IMR-90 (cell line): Measurements from ENCODE around the gene DLG3. TPM values are rescaled to one million over a fixed set of nuclear protein-coding genes. Genes with fewer than 3 reads are reported as not detected.

ENCODE experiments used
- ATAC-seq: fragments of 200-7000 bp; cut with Tn5 transposase; 2 replicates; pipeline ENCODE4 v1.9.1; 2020; ENCODE audit warnings: low read depth, mild to moderate bottlenecking, moderate library complexity
- BruUV-seq: library from RNA; stranded (reverse); fragments of 400-500 nt; replicated peaks from 2 replicates; lab custom pipeline; 2021; lab: Mats Ljungman, UMichigan
- CTCF ChIA-PET: fragments of 300-600 bp; formaldehyde crosslinking; extraction: SDS; loops from one replicate; lab custom pipeline; 2021; ENCODE audit warnings: antibody characterized with exemption; lab: Yijun Ruan, JAX
- POLR2A ChIA-PET: fragments of 300-600 bp; sonication (Branson Sonifier 250); formaldehyde crosslinking; loops from one replicate; lab custom pipeline; 2022; ENCODE audit warnings: antibody characterized with exemption; ENCODE audit not compliant: unreplicated experiment; lab: Charles Lee
- DNase-seq: peaks from one replicate; pipeline ENCODE4 v3.0.0; 2013
- H2AFZ ChIP-seq: replicated peaks from 2 replicates; pipeline ENCODE3; 2013; ENCODE audit warnings: low read length, mild to moderate bottlenecking; ENCODE audit not compliant: poor library complexity
- H2AK5ac ChIP-seq: 2 replicates; pipeline ENCODE4 v1.6.1; 2013; ENCODE audit warnings: low read depth, low read length, inconsistent platforms
- H2AK9ac ChIP-seq: replicated peaks from 2 replicates; pipeline ENCODE3; 2013; ENCODE audit warnings: mild to moderate bottlenecking, low read depth, low read length, moderate library complexity; ENCODE audit not compliant: poor library complexity
- H2BK120ac ChIP-seq: 2 replicates; pipeline ENCODE4 v1.6.1; 2013; ENCODE audit warnings: low read depth, low read length, inconsistent platforms
- H2BK15ac ChIP-seq: 3 replicates; pipeline ENCODE4 v1.6.1; 2013; ENCODE audit warnings: low read depth, low read length, inconsistent platforms
- H2BK20ac ChIP-seq: 2 replicates; pipeline ENCODE4 v1.6.1; 2013; ENCODE audit warnings: low read depth, mild to moderate bottlenecking, inconsistent platforms, low read length, moderate library complexity
- H2BK5ac ChIP-seq: 2 replicates; pipeline ENCODE4 v1.6.1; 2013; ENCODE audit warnings: mild to moderate bottlenecking, low read depth, low read length, inconsistent platforms; ENCODE audit not compliant: poor library complexity, severe bottlenecking
- H3K14ac ChIP-seq: replicated peaks from 2 replicates; pipeline ENCODE4 v1.6.1; 2013; ENCODE audit warnings: low read depth, low read length, inconsistent platforms
- H3K18ac ChIP-seq: 2 replicates; pipeline ENCODE4 v1.6.1; 2013; ENCODE audit warnings: low read depth, low read length, control low read depth
- H3K23ac ChIP-seq: 2 replicates; pipeline ENCODE4 v1.6.1; 2013; ENCODE audit warnings: low read depth, low read length, inconsistent platforms
- H3K27ac ChIP-seq: 2 replicates; pipeline ENCODE4 v1.5.1; 2013; ENCODE audit warnings: mild to moderate bottlenecking, control low read depth, low read length; ENCODE audit not compliant: insufficient read depth
- H3K27me3 ChIP-seq: 2 replicates; pipeline ENCODE4 v1.6.1; 2013; ENCODE audit warnings: low read length; ENCODE audit not compliant: control insufficient read depth, insufficient read depth
- H3K36me3 ChIP-seq: 2 replicates; pipeline ENCODE4 v1.6.1; 2013; ENCODE audit warnings: low read length, mixed read lengths; ENCODE audit not compliant: control insufficient read depth, insufficient read depth
- H3K4ac ChIP-seq: 2 replicates; pipeline ENCODE4 v1.6.1; 2013; ENCODE audit warnings: low read depth, low read length, inconsistent platforms
- H3K4me1 ChIP-seq: 2 replicates; pipeline ENCODE4 v1.6.1; 2013; ENCODE audit warnings: low read length, mixed read lengths; ENCODE audit not compliant: control insufficient read depth, insufficient read depth
- H3K4me2 ChIP-seq: 2 replicates; pipeline ENCODE4 v1.6.1; 2013; ENCODE audit warnings: low read depth, mild to moderate bottlenecking, control low read depth, low read length, moderate library complexity
- H3K4me3 ChIP-seq: 2 replicates; pipeline ENCODE4 v1.5.1; 2013; ENCODE audit warnings: low read depth, mild to moderate bottlenecking, control low read depth, low read length, moderate library complexity; ENCODE audit not compliant: insufficient read depth
- H3K56ac ChIP-seq: 2 replicates; pipeline ENCODE4 v1.6.1; 2013; ENCODE audit warnings: low read length, inconsistent platforms; ENCODE audit not compliant: insufficient read depth; ENCODE audit errors: extremely low read depth
- H3K79me1 ChIP-seq, 2 experiments: 2 replicates each; pipeline ENCODE4 v1.6.1; 2013; ENCODE audit warnings: low read length in 2 of 2, inconsistent platforms in 1 of 2, low read depth in 1 of 2
- H3K9ac ChIP-seq: 2 replicates; pipeline ENCODE4 v1.6.1; 2013; ENCODE audit warnings: low read depth, low read length, control low read depth
- H3K9me1 ChIP-seq: 2 replicates; pipeline ENCODE4 v1.6.1; 2013; ENCODE audit warnings: low read length, inconsistent platforms; ENCODE audit not compliant: insufficient read depth
- H3K9me3 ChIP-seq: 2 replicates; pipeline ENCODE4 v1.6.1; 2013; ENCODE audit warnings: low read length; ENCODE audit not compliant: control insufficient read depth, insufficient read depth
- H4K20me1 ChIP-seq: 2 replicates; pipeline ENCODE4 v1.6.1; 2013; ENCODE audit warnings: low read length, inconsistent platforms; ENCODE audit not compliant: insufficient read depth
- H4K5ac ChIP-seq: 2 replicates; pipeline ENCODE4 v1.6.1; 2013; ENCODE audit warnings: mild to moderate bottlenecking, low read depth, low read length, control low read depth
- H4K8ac ChIP-seq, 2 experiments: 2 replicates each; pipeline ENCODE4 v1.6.1; 2013; ENCODE audit warnings: low read depth in 2 of 2, low read length in 2 of 2, control low read depth in 1 of 2, inconsistent platforms in 1 of 2
- H4K91ac ChIP-seq: 2 replicates; pipeline ENCODE4 v1.6.1; 2013; ENCODE audit warnings: low read depth, low read length, inconsistent platforms; ENCODE audit not compliant: insufficient read depth
- BHLHE40 ChIP-seq: fragments of 150-350 bp; IDR thresholded peaks from 2 replicates; pipeline ENCODE4 v1.6.1; 2016; ENCODE audit warnings: mild to moderate bottlenecking, low read depth, low read length
- CEBPB ChIP-seq: IDR thresholded peaks from 2 replicates; pipeline ENCODE4 v1.6.1; 2012; ENCODE audit warnings: low read depth, low read length, improper control_type of control experiment
- ELK1 ChIP-seq: fragments of 150-350 bp; IDR thresholded peaks from 2 replicates; pipeline ENCODE4 v1.6.1; 2016; ENCODE audit warnings: low read depth, mild to moderate bottlenecking, low read length, moderate library complexity, borderline replicate concordance
- FOS ChIP-seq: fragments of 150-350 bp; IDR thresholded peaks from 2 replicates; pipeline ENCODE4 v1.6.1; 2016; ENCODE audit warnings: low read depth, low read length
- MAFK ChIP-seq: IDR thresholded peaks from 2 replicates; pipeline ENCODE4 v1.6.1; 2012; ENCODE audit warnings: low read depth, low read length, improper control_type of control experiment
- MAZ ChIP-seq: IDR thresholded peaks from 2 replicates; pipeline ENCODE4 v1.6.1; 2012; ENCODE audit warnings: low read depth, mild to moderate bottlenecking, low read length, improper control_type of control experiment, moderate library complexity, borderline replicate concordance
- MXI1 ChIP-seq: IDR thresholded peaks from 2 replicates; pipeline ENCODE4 v1.6.1; 2012; ENCODE audit warnings: low read depth, mild to moderate bottlenecking, low read length, moderate library complexity, borderline replicate concordance
- RAD21 ChIP-seq: IDR thresholded peaks from 2 replicates; pipeline ENCODE4 v1.6.1; 2012; ENCODE audit warnings: low read length, improper control_type of control experiment
- RCOR1 ChIP-seq: IDR thresholded peaks from 2 replicates; pipeline ENCODE4 v1.6.1; 2012; ENCODE audit warnings: mild to moderate bottlenecking, low read length, improper control_type of control experiment; ENCODE audit not compliant: insufficient replicate concordance
- RFX5 ChIP-seq: IDR thresholded peaks from 2 replicates; pipeline ENCODE4 v1.8.0; 2012; ENCODE audit warnings: low read depth, mild to moderate bottlenecking, low read length, moderate library complexity
- WGBS, 2 experiments: methylation state at CpG; one replicate each; pipeline versions ENCODE4 v1.1.5 to v1.1.7; 2013; ENCODE audit warnings: missing lambda C conversion rate in 2 of 2; ENCODE audit not compliant: insufficient read length in 1 of 2; ENCODE audit errors: extremely low coverage in 2 of 2; 5-methylcytosine and 5-hydroxymethylcytosine counted together
- dilution Hi-C: fragments of 300-500 bp; cut with HindIII; formaldehyde crosslinking; loops from one replicate; pipeline ENCODE4 v1.14.3; 2018; ENCODE audit warnings: low sequenced_read_pairs; ENCODE audit not compliant: unreplicated experiment
- in situ Hi-C: fragments of 300-500 bp; cut with MboI; formaldehyde crosslinking; loops from 3 replicates; pipeline ENCODE4 v1.14.3; 2019; ENCODE audit warnings: low sequenced_read_pairs, inconsistent platforms, mixed read lengths
- intact Hi-C: fragments of 100-400 bp; cut with micrococcal nuclease; formaldehyde crosslinking; loops from 2 replicates; pipeline ENCODE4 v1.10.0; 2022
- polyA plus RNA-seq, 3 experiments: library from polyadenylated mRNA; depleted of rRNA; stranded (reverse); fragments of >200 nt; gene quantifications; 2 replicates each; pipeline ENCODE4 v1.2.3, GENCODE V29; 2012; ENCODE audit warnings: low replicate concordance in 1 of 3
- total RNA-seq: library from RNA; depleted of rRNA; stranded (reverse); fragments of >200 nt; gene quantifications from 2 replicates; pipeline ENCODE4 v1.2.3, GENCODE V29; 2012
- TF ChIP-seq, protein P1 (sequence below): conservative IDR thresholded peaks from 2 replicates; pipeline ENCODE4 v1.5.1; 2012; ENCODE audit warnings: mild to moderate bottlenecking, low read depth, low read length, improper control_type of control experiment

The DLG3 gene
- total and polyA plus RNA-seq, 2 of the 4 experiments (the other 2 are of a cell fraction), result 11.0 to 27.1 TPM

- Histone ChIP-seq H2AK5ac (no peak overlapping the region), H4K8ac (no peak overlapping the region), H3K4me2 (no peak overlapping the region), H3K4me3 (no peak overlapping the region), H3K9ac (no peak overlapping the region), H2BK20ac (no peak overlapping the region), H3K14ac (no peak overlapping the region), H2BK120ac (no peak overlapping the region), H2BK5ac (no peak overlapping the region), H2AFZ (no peak overlapping the region), H3K79me1 (no peaks in the 10 kb centered on the region), H3K9me1 (no peaks in the 10 kb centered on the region), H3K9me3 (no peaks in the 10 kb centered on the region), H2BK15ac (no peak overlapping the region), H4K5ac (no peak overlapping the region), H3K27ac (no peak overlapping the region), H3K4me1 (no peaks in the 10 kb centered on the region), H3K23ac (no peak overlapping the region), H4K91ac (no peak overlapping the region), H3K56ac (no peak overlapping the region), H4K20me1 (no peaks in the 10 kb centered on the region), H3K4ac (no peak overlapping the region), H3K18ac (no peak overlapping the region), H2AK9ac (no peak overlapping the region), H3K27me3 (peaks cover 8% of the 10 kb centered on the region), H3K36me3 (no peaks in the 10 kb centered on the region)
- no TSS peak for BruUV-seq
- no peak for ATAC-seq
- intact Hi-C loops (no loop called here), in situ Hi-C loops (no loop called here), dilution Hi-C loops (no loop called here)
- ChIA-PET POLR2A (no interaction called here), CTCF (no interaction called here)
- TF ChIP-seq RCOR1 (no peak), MAZ (no peak), RAD21 (no peak), BHLHE40 (no peak), MXI1 (no peak), FOS (no peak), MAFK (no peak), RFX5 (no peak), ELK1 (no peak), CEBPB (no peak)
- TF ChIP-seq, protein P1, sequence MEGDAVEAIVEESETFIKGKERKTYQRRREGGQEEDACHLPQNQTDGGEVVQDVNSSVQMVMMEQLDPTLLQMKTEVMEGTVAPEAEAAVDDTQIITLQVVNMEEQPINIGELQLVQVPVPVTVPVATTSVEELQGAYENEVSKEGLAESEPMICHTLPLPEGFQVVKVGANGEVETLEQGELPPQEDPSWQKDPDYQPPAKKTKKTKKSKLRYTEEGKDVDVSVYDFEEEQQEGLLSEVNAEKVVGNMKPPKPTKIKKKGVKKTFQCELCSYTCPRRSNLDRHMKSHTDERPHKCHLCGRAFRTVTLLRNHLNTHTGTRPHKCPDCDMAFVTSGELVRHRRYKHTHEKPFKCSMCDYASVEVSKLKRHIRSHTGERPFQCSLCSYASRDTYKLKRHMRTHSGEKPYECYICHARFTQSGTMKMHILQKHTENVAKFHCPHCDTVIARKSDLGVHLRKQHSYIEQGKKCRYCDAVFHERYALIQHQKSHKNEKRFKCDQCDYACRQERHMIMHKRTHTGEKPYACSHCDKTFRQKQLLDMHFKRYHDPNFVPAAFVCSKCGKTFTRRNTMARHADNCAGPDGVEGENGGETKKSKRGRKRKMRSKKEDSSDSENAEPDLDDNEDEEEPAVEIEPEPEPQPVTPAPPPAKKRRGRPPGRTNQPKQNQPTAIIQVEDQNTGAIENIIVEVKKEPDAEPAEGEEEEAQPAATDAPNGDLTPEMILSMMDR, result no peak
- DNase-seq, result no peak
- WGBS, 2 experiments, result 37% methylated on average over 3 of the region's 8 CpGs; no CpG with 5 or more reads in 1 of the 2 experiments
Measured at GRCh38 chrX:70525733-70526132, 81.1 kb downstream of the DLG3 start.
